Measurements from ENCODE around the gene RPP25L. TPM values are rescaled to one million over a fixed set of nuclear protein-coding genes. Genes with fewer than 3 reads are reported as not detected.
A peak's percentile ranks its signal among the peaks of the same experiment; 100 is the strongest.

RPP25L gene
- total and polyA plus RNA-seq, 2 of the 4 experiments (the other 2 are of a cell fraction) = 20.4 to 26.3 TPM

DNA sequence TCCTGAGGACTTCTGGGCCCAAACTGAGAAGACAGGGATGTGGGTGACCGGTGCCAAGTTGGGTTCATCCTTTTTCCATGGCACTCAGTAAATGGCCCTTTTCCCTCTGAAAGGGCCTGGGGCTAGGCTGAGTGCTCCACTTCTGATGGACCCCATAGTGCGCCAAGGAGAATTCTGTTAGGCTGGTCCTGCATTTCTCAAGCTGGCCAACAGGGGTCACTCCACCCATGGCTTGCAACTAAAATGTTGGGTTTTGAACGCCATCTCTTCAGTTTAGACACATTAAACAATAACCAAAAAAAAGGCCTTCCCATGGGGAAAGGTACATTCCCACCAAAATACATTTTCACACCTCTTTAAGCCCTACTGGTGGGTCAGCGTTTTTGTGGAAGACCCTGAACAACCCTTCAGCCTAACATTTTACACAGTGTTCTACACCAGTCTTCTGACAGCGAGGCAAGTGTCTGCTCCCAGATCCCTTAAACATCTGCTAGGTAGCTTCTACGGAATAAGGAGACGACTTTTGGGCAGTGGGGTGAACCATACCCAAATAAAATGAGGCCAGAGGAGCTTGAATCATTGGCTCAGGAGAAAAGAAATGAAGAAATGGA is 49.7 kb downstream of the RPP25L start:
- intact Hi-C loops (cut with micrococcal nuclease) = no loop called here
- DNase-seq (no peak), ATAC-seq (ENCODE audit: low read depth) (no peak)
- no peak overlapping the region for H3K4me3 ChIP-seq (ENCODE audit: insufficient read depth, low read depth, low read length)
- POLR2A ChIA-PET (ENCODE audit: unreplicated experiment) = no interaction called here
- H2AK9ac ChIP-seq (replicated peaks; ENCODE audit: low read depth, low read length, poor library complexity) = no peak overlapping the region
- no peak overlapping the region for H3K18ac ChIP-seq (ENCODE audit: low read depth, low read length)
- no peak overlapping the region for H2BK15ac ChIP-seq (ENCODE audit: low read depth, low read length)
- H3K79me1 ChIP-seq (ENCODE audit: low read depth in 1 of 2, low read length in 2 of 2) = no peaks in the 10 kb centered on the region
- no peak overlapping the region for H4K91ac ChIP-seq (ENCODE audit: insufficient read depth, low read depth, low read length)
- dilution Hi-C loops (cut with HindIII; ENCODE audit: low sequenced_read_pairs, unreplicated experiment) = no loop called here
- H2BK5ac ChIP-seq (ENCODE audit: low read depth, low read length, poor library complexity, severe bottlenecking) = no peak overlapping the region
- H3K27me3 ChIP-seq (ENCODE audit: control insufficient read depth, insufficient read depth, low read length) = peaks cover 57% of the 10 kb centered on the region
- no peak overlapping the region for H3K14ac ChIP-seq (replicated peaks; ENCODE audit: low read depth, low read length)
- H3K9ac ChIP-seq (ENCODE audit: low read depth, low read length) = no peak overlapping the region
- no peak overlapping the region for H3K27ac ChIP-seq (ENCODE audit: insufficient read depth, low read length)
- H2AFZ ChIP-seq (replicated peaks; ENCODE audit: low read length, poor library complexity) = no peak overlapping the region
- no peak overlapping the region for H2BK120ac ChIP-seq (ENCODE audit: low read depth, low read length)
- H3K4me2 ChIP-seq (ENCODE audit: low read depth, low read length) = no peak overlapping the region
- in situ Hi-C loops (cut with MboI; ENCODE audit: low sequenced_read_pairs) = no loop called here
- peaks cover 9% of the 10 kb centered on the region; the same call in 1 of the 2 replicates for H3K4me1 ChIP-seq (ENCODE audit: control insufficient read depth, insufficient read depth, low read length)
- no peak overlapping the region for H4K8ac ChIP-seq (ENCODE audit: low read depth in 2 of 2, low read length in 2 of 2)
- H2AK5ac ChIP-seq (ENCODE audit: low read depth, low read length) = no peak overlapping the region
- H4K5ac ChIP-seq (ENCODE audit: low read depth, low read length) = no peak overlapping the region
- H3K9me3 ChIP-seq (ENCODE audit: control insufficient read depth, insufficient read depth, low read length) = peaks cover 3% of the 10 kb centered on the region; the same call in 1 of the 2 replicates
- no peak overlapping the region for H3K4ac ChIP-seq (ENCODE audit: low read depth, low read length)
- TF ChIP-seq, protein P1, sequence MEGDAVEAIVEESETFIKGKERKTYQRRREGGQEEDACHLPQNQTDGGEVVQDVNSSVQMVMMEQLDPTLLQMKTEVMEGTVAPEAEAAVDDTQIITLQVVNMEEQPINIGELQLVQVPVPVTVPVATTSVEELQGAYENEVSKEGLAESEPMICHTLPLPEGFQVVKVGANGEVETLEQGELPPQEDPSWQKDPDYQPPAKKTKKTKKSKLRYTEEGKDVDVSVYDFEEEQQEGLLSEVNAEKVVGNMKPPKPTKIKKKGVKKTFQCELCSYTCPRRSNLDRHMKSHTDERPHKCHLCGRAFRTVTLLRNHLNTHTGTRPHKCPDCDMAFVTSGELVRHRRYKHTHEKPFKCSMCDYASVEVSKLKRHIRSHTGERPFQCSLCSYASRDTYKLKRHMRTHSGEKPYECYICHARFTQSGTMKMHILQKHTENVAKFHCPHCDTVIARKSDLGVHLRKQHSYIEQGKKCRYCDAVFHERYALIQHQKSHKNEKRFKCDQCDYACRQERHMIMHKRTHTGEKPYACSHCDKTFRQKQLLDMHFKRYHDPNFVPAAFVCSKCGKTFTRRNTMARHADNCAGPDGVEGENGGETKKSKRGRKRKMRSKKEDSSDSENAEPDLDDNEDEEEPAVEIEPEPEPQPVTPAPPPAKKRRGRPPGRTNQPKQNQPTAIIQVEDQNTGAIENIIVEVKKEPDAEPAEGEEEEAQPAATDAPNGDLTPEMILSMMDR (conservative IDR thresholded peaks at IDR 0.05; ENCODE audit: low read depth, low read length) = peak; percentile 33
- no peak for TF ChIP-seq ELK1 (IDR thresholded peaks at IDR 0.05; ENCODE audit: borderline replicate concordance, low read depth, low read length)
- H4K20me1 ChIP-seq (ENCODE audit: insufficient read depth, low read length) = no peaks in the 10 kb centered on the region
- CTCF ChIA-PET = interaction anchor here (0.8 kb wide), 1 partner anchor 10 kb away, joined by 3 read pairs; no protein-coding TSS in a partner anchor
- no peaks in the 10 kb centered on the region for H3K9me1 ChIP-seq (ENCODE audit: insufficient read depth, low read length)
- no peak overlapping the region for H3K56ac ChIP-seq (ENCODE audit: extremely low read depth, insufficient read depth, low read length)
- H3K36me3 ChIP-seq (ENCODE audit: control insufficient read depth, insufficient read depth, low read length) = no peaks in the 10 kb centered on the region
- no peak overlapping the region for H2BK20ac ChIP-seq (ENCODE audit: low read depth, low read length)
- 67% methylated on average over 1 of the region's 7 CpGs; no CpG with 5 or more reads in 1 of the 2 experiments for WGBS, 2 experiments (ENCODE audit: extremely low coverage in 2 of 2, insufficient read length in 1 of 2)
- no peak overlapping the region for H3K23ac ChIP-seq (ENCODE audit: low read depth, low read length)
- BruUV-seq (replicated peaks) = no TSS peak

Data from IMR-90 (cell line).